Neural cell (in vitro differentiated cells): ENCODE data around the gene ATP8B4.

Experiments
- CTCF ChIP-seq: fragments of 450-650 bp; IDR thresholded peaks from 2 replicates; pipeline ENCODE4 v1.5.1; 2014; ENCODE audit warnings: antibody characterized with exemption, mild to moderate bottlenecking, moderate library complexity; ENCODE audit not compliant: poor library complexity, severe bottlenecking
- EP300 ChIP-seq: fragments of 450-650 bp; conservative IDR thresholded peaks from 2 replicates; pipeline ENCODE4 v1.6.1; 2014; ENCODE audit warnings: antibody characterized with exemption, mild to moderate bottlenecking, moderate library complexity; ENCODE audit not compliant: poor library complexity, severe bottlenecking
- EZH2 ChIP-seq: fragments of 200-600, 300-800 bp; shearing (Covaris generic), sonication (generic); IDR thresholded peaks from 2 replicates; pipeline ENCODE4 v1.6.1; 2014; ENCODE audit warnings: antibody characterized with exemption, low read length, borderline replicate concordance, mild to moderate bottlenecking; ENCODE audit not compliant: insufficient read depth, poor library complexity, severe bottlenecking
- MXI1 ChIP-seq: fragments of 450-650 bp; conservative IDR thresholded peaks from 2 replicates; pipeline ENCODE4 v1.6.1; 2014; ENCODE audit warnings: antibody characterized with exemption, mild to moderate bottlenecking; ENCODE audit not compliant: poor library complexity, severe bottlenecking
- POLR2AphosphoS5 ChIP-seq: IDR thresholded peaks from 2 replicates; pipeline ENCODE4 v1.6.1; 2012
- RAD21 ChIP-seq: fragments of 450-650 bp; conservative IDR thresholded peaks from 2 replicates; pipeline ENCODE4 v1.6.1; 2014; ENCODE audit warnings: antibody characterized with exemption, mild to moderate bottlenecking, moderate library complexity
- REST ChIP-seq: IDR thresholded peaks from 2 replicates; pipeline ENCODE4 v1.6.1; 2012; ENCODE audit warnings: borderline replicate concordance
- SMC3 ChIP-seq: fragments of 450-650 bp; conservative IDR thresholded peaks from 2 replicates; pipeline ENCODE4 v1.6.1; 2014; ENCODE audit warnings: antibody characterized with exemption, mild to moderate bottlenecking, moderate library complexity; ENCODE audit not compliant: poor library complexity
- TAF1 ChIP-seq: IDR thresholded peaks from 2 replicates; pipeline ENCODE4 v1.6.1; 2012; ENCODE audit warnings: low read depth

- no peak for TF ChIP-seq CTCF
- no peak for TF ChIP-seq EZH2
- peak; percentile 87 for TF ChIP-seq POLR2AphosphoS5
- TF ChIP-seq TAF1, result no peak
- peak; percentile 96 for TF ChIP-seq EP300
- no peak for TF ChIP-seq SMC3
- TF ChIP-seq MXI1, result no peak
- TF ChIP-seq RAD21, result no peak
- TF ChIP-seq REST, result peak; percentile 70
These were observed 292.3 kb downstream of the ATP8B4 start for GRCh38 chr15:49826640-49827234.
